ENCODE results near the gene DOCK3. TPM values are rescaled to one million over a fixed set of nuclear protein-coding genes. Genes with fewer than 3 reads are reported as not detected.
"Not testable (repeated sequence)": the region's sequence is repeated elsewhere in the genome, so short reads cannot be mapped to it uniquely, and the experiment has no call there.

Gene DOCK3
- total and polyA plus RNA-seq, 9 donors, result 0.04 to 0.71 (median 0.27) TPM; not detected in 1

GRCh38 chr3:50883755-50884154 lies 209.0 kb downstream of the DOCK3 start:
- Histone ChIP-seq H3K4me3 (no peak overlapping the region), H3K27ac (no peak overlapping the region), H3K27me3 (no peaks in the 10 kb centered on the region), H3K4me1 (ENCODE audit: insufficient read depth) (no peaks in the 10 kb centered on the region), H3K9me3 (no peaks in the 10 kb centered on the region), H3K36me3 (no peaks in the 10 kb centered on the region)
- intact Hi-C loops (cut with DNase I), result no loop called here
- no peak for DNase-seq
- no peak for TF ChIP-seq CTCF (IDR thresholded peaks at IDR 0.05)
- TF ChIP-seq POLR2A (IDR thresholded peaks at IDR 0.05), result no peak
- no peak for TF ChIP-seq EP300 (IDR thresholded peaks at IDR 0.05)
- 82 to 87% (median 83%) methylated on average over 4 of the region's 4 CpGs for WGBS, 3 donors

- intact Hi-C loops (cut with DNase I), result no loop called here
- H3K27me3 ChIP-seq, result no peaks in the 10 kb centered on the region
- no peak overlapping the region for H3K4me3 ChIP-seq
- no peaks in the 10 kb centered on the region for H3K9me3 ChIP-seq
- H3K27ac ChIP-seq, result no peak overlapping the region
- 46 to 49% (median 48%) methylated on average over 5 of the region's 5 CpGs for WGBS, 3 donors
- no peak for DNase-seq
- no peaks in the 10 kb centered on the region for H3K4me1 ChIP-seq (ENCODE audit: insufficient read depth)
- H3K36me3 ChIP-seq, result no peaks in the 10 kb centered on the region
- TF ChIP-seq EP300 (IDR thresholded peaks at IDR 0.05) (no peak), POLR2A (IDR thresholded peaks at IDR 0.05) (no peak), CTCF (IDR thresholded peaks at IDR 0.05) (no peak)
Measured at GRCh38 chr3:50885070-50885850, 210.5 kb downstream of the DOCK3 start.

- no peak for DNase-seq
- TF ChIP-seq POLR2A (IDR thresholded peaks at IDR 0.05) (no peak), EP300 (IDR thresholded peaks at IDR 0.05) (no peak), CTCF (IDR thresholded peaks at IDR 0.05) (no peak)
- Histone ChIP-seq H3K9me3 (no peaks in the 10 kb centered on the region), H3K4me1 (ENCODE audit: insufficient read depth) (no peaks in the 10 kb centered on the region), H3K4me3 (no peak overlapping the region), H3K36me3 (no peaks in the 10 kb centered on the region), H3K27ac (no peak overlapping the region), H3K27me3 (no peaks in the 10 kb centered on the region)
- intact Hi-C loops (cut with DNase I), result no loop called here
- 18 to 25% (median 21%) methylated on average over 3 of the region's 3 CpGs for WGBS, 3 donors
Measured at GRCh38 chr3:50890688-50891344, 216.1 kb downstream of the DOCK3 start.

GRCh38 chr3:50901097-50901496 lies 226.4 kb downstream of the DOCK3 start:
- H3K27me3 ChIP-seq; DNase-seq; H3K27ac ChIP-seq; H3K36me3 ChIP-seq; H3K4me1 ChIP-seq (ENCODE audit: insufficient read depth); H3K4me3 ChIP-seq; intact Hi-C loops (cut with DNase I); H3K9me3 ChIP-seq: not testable (repeated sequence)
- 0 to 21% (median 8%) methylated on average over 1 of the region's 1 CpG for WGBS, 3 donors

GRCh38 chr3:50912746-50913145 lies 238.0 kb downstream of the DOCK3 start:
- Histone ChIP-seq H3K27ac (no peak overlapping the region), H3K27me3 (no peaks in the 10 kb centered on the region), H3K9me3 (no peaks in the 10 kb centered on the region), H3K36me3 (no peaks in the 10 kb centered on the region), H3K4me3 (no peak overlapping the region), H3K4me1 (ENCODE audit: insufficient read depth) (no peaks in the 10 kb centered on the region)
- DNase-seq, result no peak
- intact Hi-C loops (cut with DNase I), result no loop called here
- TF ChIP-seq POLR2A (IDR thresholded peaks at IDR 0.05) (no peak), EP300 (IDR thresholded peaks at IDR 0.05) (no peak), CTCF (IDR thresholded peaks at IDR 0.05) (no peak)
- 74 to 82% (median 81%) methylated on average over 6 of the region's 6 CpGs for WGBS, 3 donors

All from ovary (tissue), 9 donors.